Psoas muscle (tissue), 8 donors: ENCODE results near the gene STRBP. TPM values are rescaled to one million over a fixed set of nuclear protein-coding genes. Genes with fewer than 3 reads are reported as not detected.

Experiments
- ATAC-seq, 4 donors: fragments of 200-7000 bp; cut with Tn5 transposase; one replicate each; pipeline ENCODE4 v1.9.1; 2020; ENCODE audit warnings: moderate library complexity in 3 of 4, mild to moderate bottlenecking in 2 of 4
- DNase-seq, 2 donors: peaks; one replicate each; pipeline ENCODE4 v3.0.0-alpha.2; 2020
- H3K27ac ChIP-seq: fragments of 200-600 bp; one replicate; pipeline ENCODE4 v1.8.0; 2022
- H3K27me3 ChIP-seq, 3 donors: fragments of 200-600 bp in 1 of 3; one replicate each; pipeline versions ENCODE4 v1.6.1 to v1.8.0; 2013 to 2022; ENCODE audit warnings: low read length in 2 of 3, mild to moderate bottlenecking in 2 of 3, moderate library complexity in 1 of 3; ENCODE audit not compliant: insufficient read depth in 3 of 3
- H3K36me3 ChIP-seq, 2 donors: fragments of 200-600 bp in 1 of 2; one replicate each; pipeline versions ENCODE4 v1.6.1 to v1.8.0; 2013 to 2022; ENCODE audit warnings: low read depth in 1 of 2, mild to moderate bottlenecking in 1 of 2, moderate library complexity in 1 of 2; ENCODE audit not compliant: insufficient read depth in 1 of 2
- H3K4me1 ChIP-seq: fragments of 200-600 bp; one replicate; pipeline ENCODE4 v1.8.0; 2022
- H3K4me3 ChIP-seq: fragments of 200-600 bp; one replicate; pipeline ENCODE4 v1.8.0; 2022; ENCODE audit warnings: mild to moderate bottlenecking
- H3K9me3 ChIP-seq: fragments of 200-600 bp; one replicate; pipeline ENCODE4 v1.8.0; 2022
- CTCF ChIP-seq: fragments of 200-600 bp; IDR thresholded peaks from one replicate; pipeline ENCODE4 v1.8.0; 2022; ENCODE audit warnings: antibody characterized with exemption
- WGBS, 3 donors: extraction: QIAGEN DNeasy Blood & Tissue Kit; methylation state at CpG; one replicate each; pipeline versions ENCODE4 v1.1.6 to v1.1.7; 2013; 5-methylcytosine and 5-hydroxymethylcytosine counted together
- intact Hi-C, 2 donors: fragments of 100-400 bp; cut with DNase I; formaldehyde crosslinking; loops; one replicate each; pipeline versions ENCODE4 v1.11.0 to v1.14.2; 2022
- polyA plus RNA-seq, 3 donors: library from polyadenylated mRNA; stranded (reverse); fragments of 200-250 nt; gene quantifications; one replicate each; pipeline ENCODE4 v1.2.3, GENCODE V29; 2013
- total RNA-seq, 4 donors: library from RNA; stranded (reverse); fragmentation: NEBNext Ultra II Directional in 2 of 4; extraction: Animal tissue kit (Norgen Biotek cat#: 25700) in 2 of 4; gene quantifications; one replicate each; pipeline versions ENCODE4 v1.2.1 to v1.2.4, GENCODE V29; 2021 to 2023
- donor health status: healthy with polysubstance abuse.
- donor health status: DM: no; HTN: no; CAD: no; lungs with moderate emphysema.
- donor health status: Bipolar disorder and iron deficiency.
- donor health status: healthy.
- donor health status: DM: yes; HTN: yes; CAD: no.
- donor health status: DM: no; HTN: no; CAD: no.
- donor health status: DM: no; HTN: no; CAD: no.
- donor health status: DM: yes; HTN: yes; CAD: no.

The STRBP gene
- total and polyA plus RNA-seq, 7 donors: 3.8 to 8.5 (median 6.2) TPM

GRCh38 chr9:123299558-123300126 is 31.3 kb upstream of the STRBP start:
- ATAC-seq: peak in 3 of 4 donors; percentile 45 to 64 (median 55)
- H3K4me3 ChIP-seq: no peak overlapping the region
- no peak for TF ChIP-seq CTCF
- DNase-seq: no peak
- H3K27ac ChIP-seq: peak overlapping the region; percentile 50
- WGBS, 3 donors: 29 to 49% (median 32%) methylated on average over 10 of the region's 10 CpGs
- no peaks in the 10 kb centered on the region for H3K27me3 ChIP-seq
- intact Hi-C loops: no loop called here
- no peaks in the 10 kb centered on the region for H3K9me3 ChIP-seq
- H3K4me1 ChIP-seq: peaks cover 13% of the 10 kb centered on the region
- no peaks in the 10 kb centered on the region for H3K36me3 ChIP-seq

- no peaks in the 10 kb centered on the region for H3K27me3 ChIP-seq
- no peak overlapping the region for H3K4me3 ChIP-seq
- no peak overlapping the region for H3K27ac ChIP-seq
- no peak for TF ChIP-seq CTCF
- H3K9me3 ChIP-seq: no peaks in the 10 kb centered on the region
- ATAC-seq (no peak), DNase-seq (no peak)
- H3K36me3 ChIP-seq: no peaks in the 10 kb centered on the region
- intact Hi-C loops: no loop called here
- peaks cover 13% of the 10 kb centered on the region for H3K4me1 ChIP-seq
These were observed 27.8 kb upstream of the STRBP start for GRCh38 chr9:123296174-123296573.

- Histone ChIP-seq H3K36me3 (no peaks in the 10 kb centered on the region), H3K9me3 (no peaks in the 10 kb centered on the region), H3K27ac (no peak overlapping the region), H3K4me3 (no peak overlapping the region), H3K4me1 (no peaks in the 10 kb centered on the region), H3K27me3 (no peaks in the 10 kb centered on the region)
- DNase-seq: no peak
- WGBS, 3 donors: 72 to 78% (median 78%) methylated on average over 4 of the region's 4 CpGs
- no peak for TF ChIP-seq CTCF
- intact Hi-C loops: no loop called here
- no peak for ATAC-seq
These were observed 23.4 kb upstream of the STRBP start for GRCh38 chr9:123291736-123292135.

- WGBS, 3 donors: 69 to 84% (median 84%) methylated on average over 3 of the region's 3 CpGs
- no peak for DNase-seq
- no peak for TF ChIP-seq CTCF
These were observed 22.4 kb upstream of the STRBP start for GRCh38 chr9:123290764-123291163.

GRCh38 chr9:123287639-123288038 is 19.3 kb upstream of the STRBP start:
- H3K9me3 ChIP-seq: no peaks in the 10 kb centered on the region
- intact Hi-C loops: no loop called here
- H3K4me1 ChIP-seq: no peaks in the 10 kb centered on the region
- 75 to 85% (median 76%) methylated on average over 3 of the region's 3 CpGs for whole genome bisulfite sequencing, 3 donors
- no peak for TF ChIP-seq CTCF
- no peak overlapping the region for H3K27ac ChIP-seq
- ATAC-seq (no peak), DNase-seq (no peak)
- no peak overlapping the region for H3K4me3 ChIP-seq
- H3K36me3 ChIP-seq: no peaks in the 10 kb centered on the region
- no peaks in the 10 kb centered on the region for H3K27me3 ChIP-seq

More at GRCh38 chr9:123290764-123291163, 22.4 kb upstream of the STRBP start:
- no peak for ATAC-seq
- Histone ChIP-seq H3K27ac (no peak overlapping the region), H3K4me3 (no peak overlapping the region), H3K27me3 (no peaks in the 10 kb centered on the region), H3K9me3 (no peaks in the 10 kb centered on the region), H3K4me1 (no peaks in the 10 kb centered on the region), H3K36me3 (no peaks in the 10 kb centered on the region)
- intact Hi-C loops: no loop called here
